ENCODE data around the gene MACROD2. TPM values are rescaled to one million over a fixed set of nuclear protein-coding genes. Genes with fewer than 3 reads are reported as not detected.
A peak's percentile ranks its signal among the peaks of the same experiment; 100 is the strongest.

MACROD2 gene
- total RNA-seq, 1 donor from 2014 or later = 78.2 TPM

DNA sequence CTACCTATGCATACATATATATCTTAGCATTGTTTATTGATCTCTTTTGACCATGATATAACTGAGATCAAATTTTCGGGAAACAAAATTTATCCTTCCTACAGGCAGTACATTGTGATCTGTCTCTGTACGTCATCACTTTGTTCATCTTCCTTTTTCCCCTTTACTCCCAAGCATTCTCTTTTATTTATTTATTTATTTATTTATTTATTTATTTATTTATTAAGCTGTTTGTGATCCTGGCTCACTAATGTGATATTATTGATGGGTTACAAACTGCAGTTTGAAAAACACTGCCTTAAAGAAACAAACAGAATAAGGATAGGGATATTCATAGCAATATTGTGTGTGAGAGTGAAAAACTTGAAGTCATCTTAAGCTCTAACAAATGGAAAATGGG lies 51.2 kb downstream of the MACROD2 start:
- intact Hi-C loops (cut with DNase I) = no loop called here
- no peak overlapping the region for H3K27ac ChIP-seq
- H3K9me3 ChIP-seq = no peaks in the 10 kb centered on the region
- no peaks in the 10 kb centered on the region for H3K36me3 ChIP-seq
- no peak for ATAC-seq
- TF ChIP-seq, protein P1, sequence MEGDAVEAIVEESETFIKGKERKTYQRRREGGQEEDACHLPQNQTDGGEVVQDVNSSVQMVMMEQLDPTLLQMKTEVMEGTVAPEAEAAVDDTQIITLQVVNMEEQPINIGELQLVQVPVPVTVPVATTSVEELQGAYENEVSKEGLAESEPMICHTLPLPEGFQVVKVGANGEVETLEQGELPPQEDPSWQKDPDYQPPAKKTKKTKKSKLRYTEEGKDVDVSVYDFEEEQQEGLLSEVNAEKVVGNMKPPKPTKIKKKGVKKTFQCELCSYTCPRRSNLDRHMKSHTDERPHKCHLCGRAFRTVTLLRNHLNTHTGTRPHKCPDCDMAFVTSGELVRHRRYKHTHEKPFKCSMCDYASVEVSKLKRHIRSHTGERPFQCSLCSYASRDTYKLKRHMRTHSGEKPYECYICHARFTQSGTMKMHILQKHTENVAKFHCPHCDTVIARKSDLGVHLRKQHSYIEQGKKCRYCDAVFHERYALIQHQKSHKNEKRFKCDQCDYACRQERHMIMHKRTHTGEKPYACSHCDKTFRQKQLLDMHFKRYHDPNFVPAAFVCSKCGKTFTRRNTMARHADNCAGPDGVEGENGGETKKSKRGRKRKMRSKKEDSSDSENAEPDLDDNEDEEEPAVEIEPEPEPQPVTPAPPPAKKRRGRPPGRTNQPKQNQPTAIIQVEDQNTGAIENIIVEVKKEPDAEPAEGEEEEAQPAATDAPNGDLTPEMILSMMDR (IDR thresholded peaks at IDR 0.05) = no peak
- no peaks in the 10 kb centered on the region for H3K27me3 ChIP-seq
- H3K4me1 ChIP-seq = no peaks in the 10 kb centered on the region
- H3K4me3 ChIP-seq = no peak overlapping the region
- no peak for DNase-seq

DNA sequence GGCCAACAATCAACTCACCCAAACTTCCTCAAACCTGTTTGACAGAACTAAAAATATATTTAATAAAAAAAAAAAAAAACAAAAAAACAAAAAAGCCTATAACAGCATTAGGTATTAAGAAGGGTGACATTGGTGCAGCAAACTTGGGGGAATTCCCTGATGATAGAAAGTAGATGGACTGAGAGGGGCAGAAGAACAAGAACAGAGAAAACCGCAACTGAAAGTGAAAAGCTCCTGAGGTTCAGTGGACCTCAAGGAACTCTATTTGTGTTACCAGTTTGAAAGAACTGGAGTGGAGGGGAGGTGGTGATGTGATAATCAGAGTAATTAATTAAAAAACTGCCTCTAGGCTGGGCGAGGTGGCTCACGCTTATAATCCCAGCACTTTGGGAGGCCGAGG lies 53.8 kb downstream of the MACROD2 start:
- ATAC-seq = no peak
- TF ChIP-seq, protein P1 (IDR thresholded peaks at IDR 0.05) = no peak

DNA sequence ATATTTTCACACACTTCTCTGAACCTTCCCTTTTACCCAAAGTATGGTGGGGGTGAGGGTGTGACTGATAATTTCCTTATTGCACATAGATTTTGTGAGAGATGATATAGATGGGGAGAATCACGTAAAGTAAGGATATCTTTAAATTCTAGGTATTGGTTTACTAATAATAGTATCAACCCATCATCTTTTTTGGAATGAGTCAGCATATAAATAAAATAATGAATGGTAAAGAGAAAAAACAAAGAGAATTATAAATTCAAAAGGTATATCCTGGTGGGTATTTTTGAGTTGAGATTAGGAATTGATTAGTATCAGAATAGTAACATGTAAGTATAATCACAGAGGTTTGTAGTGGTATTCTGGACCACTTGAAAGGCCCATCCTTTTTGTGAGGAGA lies 56.1 kb downstream of the MACROD2 start:
- ATAC-seq = no peak
- no peaks in the 10 kb centered on the region for H3K27me3 ChIP-seq
- no peaks in the 10 kb centered on the region for H3K9me3 ChIP-seq
- no peak overlapping the region for H3K4me3 ChIP-seq
- intact Hi-C loops (cut with DNase I) = loop anchor here (10.0 kb wide), 1 partner anchor 227 kb away; no protein-coding TSS in a partner anchor
- DNase-seq = no peak
- H3K4me1 ChIP-seq = no peaks in the 10 kb centered on the region
- no peaks in the 10 kb centered on the region for H3K36me3 ChIP-seq
- no peak overlapping the region for H3K27ac ChIP-seq
- TF ChIP-seq, protein P1 (IDR thresholded peaks at IDR 0.05) = no peak

More for the DNA sequence above, 53.8 kb downstream of the MACROD2 start:
- Histone ChIP-seq H3K27me3 (no peaks in the 10 kb centered on the region), H3K4me3 (no peak overlapping the region), H3K27ac (no peak overlapping the region), H3K4me1 (no peaks in the 10 kb centered on the region), H3K9me3 (no peaks in the 10 kb centered on the region), H3K36me3 (no peaks in the 10 kb centered on the region)
- no peak for DNase-seq
- intact Hi-C loops (cut with DNase I) = no loop called here

DNA sequence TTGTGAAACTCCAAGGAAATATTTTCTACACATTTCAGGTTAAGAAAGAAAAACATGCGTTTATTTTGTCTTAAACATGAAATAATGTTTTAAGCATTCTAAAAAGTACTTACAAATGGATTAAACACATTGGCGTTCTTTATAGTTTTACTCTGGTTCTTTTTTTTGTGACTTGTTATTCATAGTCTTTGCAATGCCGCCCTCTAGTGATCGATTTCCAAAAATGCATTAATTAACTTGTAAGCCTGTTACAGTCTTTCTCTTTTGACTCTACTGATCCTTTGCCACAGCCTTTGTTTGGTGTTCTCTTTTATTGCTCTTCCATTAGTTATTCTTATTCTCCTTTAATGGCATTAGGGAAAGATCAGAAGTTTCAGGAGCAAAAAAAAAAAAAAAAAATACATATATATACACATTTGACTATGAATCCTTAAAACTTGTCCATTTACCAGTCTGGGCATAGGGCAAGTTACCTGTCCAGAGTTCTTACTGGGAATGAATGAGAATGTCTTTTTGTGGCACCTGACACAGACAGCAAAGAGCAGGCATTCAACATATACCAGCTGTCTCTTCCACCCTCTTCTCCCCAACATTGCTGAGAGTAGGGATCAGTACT lies 59.9 kb downstream of the MACROD2 start:
- Histone ChIP-seq H3K4me1 (no peaks in the 10 kb centered on the region), H3K36me3 (no peaks in the 10 kb centered on the region), H3K9me3 (no peaks in the 10 kb centered on the region), H3K27me3 (no peaks in the 10 kb centered on the region), H3K27ac (no peak overlapping the region), H3K4me3 (no peak overlapping the region)
- DNase-seq = no peak
- TF ChIP-seq, protein P1 (IDR thresholded peaks at IDR 0.05) = peak; percentile 65
- intact Hi-C loops (cut with DNase I) = loop anchor here (10.0 kb wide), 1 partner anchor 230 kb away; no protein-coding TSS in a partner anchor
- ATAC-seq = peak; percentile 65

DNA sequence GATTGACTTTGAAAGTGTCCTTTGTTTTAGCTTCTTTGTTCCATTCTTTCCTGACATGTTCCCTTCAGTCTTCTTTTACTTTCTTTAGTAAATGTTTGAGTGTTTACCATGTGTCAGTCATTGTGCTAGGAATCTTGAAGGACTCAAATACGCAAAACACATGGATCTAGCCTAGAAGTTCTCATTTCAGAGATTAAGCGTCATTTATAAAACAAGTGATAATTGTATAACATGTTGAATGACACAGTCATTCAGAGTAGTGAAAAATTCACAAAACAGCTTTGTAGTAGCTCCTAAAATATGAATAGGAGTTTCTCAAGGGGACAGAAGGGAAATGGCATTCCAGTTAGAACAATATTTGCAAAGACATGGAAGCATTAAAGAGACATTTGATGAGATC lies 66.9 kb downstream of the MACROD2 start:
- intact Hi-C loops (cut with DNase I) = no loop called here
- H3K27me3 ChIP-seq = no peaks in the 10 kb centered on the region
- H3K36me3 ChIP-seq = no peaks in the 10 kb centered on the region
- ATAC-seq (no peak), DNase-seq (no peak)
- no peaks in the 10 kb centered on the region for H3K9me3 ChIP-seq
- no peak overlapping the region for H3K4me3 ChIP-seq
- no peak overlapping the region for H3K27ac ChIP-seq
- TF ChIP-seq, protein P1 (IDR thresholded peaks at IDR 0.05) = no peak
- no peaks in the 10 kb centered on the region for H3K4me1 ChIP-seq

DNA sequence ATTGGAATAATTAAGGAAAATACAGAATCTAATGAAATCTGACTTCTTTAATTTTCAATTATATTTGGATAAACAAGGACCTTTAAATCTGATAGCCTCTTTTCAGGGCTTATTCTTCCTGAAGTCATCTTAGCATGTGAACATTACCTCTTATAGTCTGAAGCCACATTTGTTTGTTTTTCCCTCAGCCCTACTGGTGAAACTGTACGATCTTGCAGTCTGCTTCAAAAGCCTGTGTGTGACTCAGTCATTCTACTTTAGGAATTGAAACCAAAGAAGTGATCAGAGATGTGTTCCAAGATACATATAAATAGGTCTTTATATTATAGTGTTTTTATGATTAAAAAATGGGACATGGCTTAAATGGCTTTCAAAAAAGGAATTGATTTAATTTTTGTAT lies 67.5 kb downstream of the MACROD2 start:
- no peak overlapping the region for H3K4me3 ChIP-seq
- no peak for DNase-seq

More for the DNA sequence above, 67.5 kb downstream of the MACROD2 start:
- Histone ChIP-seq H3K36me3 (no peaks in the 10 kb centered on the region), H3K27ac (no peak overlapping the region), H3K27me3 (no peaks in the 10 kb centered on the region), H3K4me1 (no peaks in the 10 kb centered on the region), H3K9me3 (no peaks in the 10 kb centered on the region)
- intact Hi-C loops (cut with DNase I) = no loop called here
- no peak for ATAC-seq
- TF ChIP-seq, protein P1 (IDR thresholded peaks at IDR 0.05) = no peak

All from upper lobe of right lung (tissue), 1 donor.